GM21723 (cell line): ENCODE data around the gene TBCC.

Experiments
- ATAC-seq: cut with Tn5 transposase; IDR thresholded peaks from one replicate; pipeline ENCODE4 v1.9.1; 2021; ENCODE audit warnings: mild to moderate bottlenecking, moderate library complexity; ENCODE audit not compliant: unreplicated experiment

TBCC gene

GRCh38 chr6:42771741-42772100 is 25.8 kb upstream of the TBCC start:
- ATAC-seq, result no peak

DNA sequence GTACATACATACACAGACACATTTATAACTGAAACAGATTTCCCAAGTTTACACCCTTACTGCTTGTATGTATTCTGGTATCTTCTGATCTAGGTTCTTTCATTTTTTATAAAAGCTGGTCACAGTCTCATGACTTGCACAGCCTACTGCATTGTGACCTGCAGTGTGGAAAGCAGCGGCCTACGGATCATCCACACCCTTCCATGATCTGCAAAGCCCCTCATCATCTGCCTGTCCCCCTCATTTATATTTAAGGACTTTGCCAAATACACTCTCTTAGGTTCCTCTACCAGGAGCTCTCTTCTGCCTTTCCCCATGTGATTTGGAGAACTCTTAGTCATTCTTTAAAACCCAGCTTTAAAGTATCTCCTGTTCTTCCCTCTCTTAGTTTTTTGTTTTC is 23.9 kb upstream of the TBCC start:
- ATAC-seq, result no peak

DNA sequence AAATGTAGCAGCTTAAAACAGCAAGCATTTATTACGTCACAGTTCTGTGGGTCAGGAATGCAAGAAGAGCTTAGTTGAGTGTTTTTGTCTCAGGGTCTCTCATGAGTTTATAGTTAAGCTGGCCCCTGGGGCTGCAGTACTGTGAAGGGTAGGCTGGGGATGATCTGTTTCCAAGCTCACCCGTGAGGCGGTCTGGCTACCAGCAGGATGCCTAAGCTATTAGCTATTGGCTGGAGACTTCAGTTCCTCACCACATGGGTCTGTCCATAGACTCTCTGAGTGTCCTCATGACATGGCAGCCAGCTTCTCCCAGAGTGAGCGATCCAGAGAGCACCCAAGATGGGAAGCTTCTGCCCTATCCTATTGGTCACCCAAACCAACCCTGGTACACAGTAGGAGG is 23.1 kb upstream of the TBCC start:
- ATAC-seq, result no peak

- no peak for ATAC-seq
Observed at GRCh38 chr6:42766163-42766670, 20.3 kb upstream of the TBCC start.

GRCh38 chr6:42764911-42765648 is 19.2 kb upstream of the TBCC start:
- no peak for ATAC-seq

- no peak for ATAC-seq
Observed at GRCh38 chr6:42762950-42763349, 17.0 kb upstream of the TBCC start.

GRCh38 chr6:42762426-42762859 is 16.5 kb upstream of the TBCC start:
- ATAC-seq, result no peak

DNA sequence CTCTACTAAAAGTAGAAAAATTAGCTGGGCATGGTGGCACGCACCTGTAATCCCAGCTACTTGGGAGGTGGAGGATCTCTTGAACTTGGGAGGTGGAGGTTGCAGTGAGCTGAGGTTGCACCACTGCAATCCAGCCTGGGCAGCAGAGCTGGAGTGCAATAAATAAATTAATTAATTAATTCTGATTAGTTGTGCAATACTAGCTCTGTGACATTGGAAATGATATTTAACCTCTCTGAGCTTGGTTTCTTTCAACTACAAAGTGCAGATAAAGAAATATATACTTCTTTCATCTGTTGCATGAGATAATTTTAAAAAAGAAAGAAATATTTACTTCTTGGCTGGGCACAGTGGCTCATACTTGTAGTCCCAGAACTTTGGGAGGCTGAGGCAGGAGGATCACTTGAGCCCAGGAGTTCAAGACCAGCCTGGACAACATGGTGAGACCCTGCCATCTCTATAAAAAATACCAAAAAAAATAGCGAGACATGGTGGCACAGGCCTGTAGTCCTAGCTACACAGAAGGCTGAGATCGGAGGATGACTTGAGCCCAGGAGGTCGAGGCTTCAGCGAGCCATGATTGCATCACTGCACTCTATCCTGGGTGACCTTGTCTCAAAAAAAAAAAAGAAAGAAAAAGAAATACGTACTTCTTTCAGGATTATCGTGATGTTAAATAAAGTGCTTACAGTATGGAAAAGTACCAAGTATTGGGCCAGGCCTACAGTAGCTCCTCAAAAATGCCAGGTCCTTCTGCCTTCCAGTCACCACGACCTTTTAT is 15.6 kb upstream of the TBCC start:
- ATAC-seq, result no peak

DNA sequence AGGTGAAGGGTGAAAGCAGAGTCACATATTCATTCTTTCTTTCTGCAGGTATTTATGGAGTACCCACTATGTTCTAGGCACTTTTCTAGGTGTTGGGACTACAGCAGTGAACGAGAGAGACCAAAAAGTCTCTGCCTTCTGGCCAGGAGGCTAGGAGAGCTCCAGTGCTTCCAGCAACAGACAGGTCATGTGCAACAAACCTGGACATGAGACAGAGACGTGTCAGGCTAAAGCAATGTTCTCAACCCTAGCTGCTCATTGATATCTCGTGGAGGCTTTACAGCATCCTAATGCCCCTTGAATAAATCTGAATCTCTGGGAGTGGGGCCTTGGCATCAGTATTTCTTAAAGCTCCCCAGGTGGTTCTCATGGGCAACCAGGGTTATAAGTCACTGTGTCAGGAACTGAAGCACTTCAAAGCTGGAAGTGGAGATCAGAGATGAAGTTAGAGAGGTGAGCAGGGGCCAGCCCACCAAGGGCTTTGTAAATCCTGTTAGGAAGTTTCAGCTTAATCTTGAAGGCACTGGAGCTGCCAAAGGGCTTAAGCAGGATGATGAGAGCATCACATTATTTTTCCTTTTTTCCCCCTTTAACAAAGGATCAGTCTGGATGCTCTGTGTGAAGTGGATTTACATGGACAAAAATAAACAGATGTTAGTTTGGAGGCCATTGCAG is 13.0 kb upstream of the TBCC start:
- ATAC-seq, result no peak

GRCh38 chr6:42756722-42757121 is 10.8 kb upstream of the TBCC start:
- ATAC-seq, result no peak

DNA sequence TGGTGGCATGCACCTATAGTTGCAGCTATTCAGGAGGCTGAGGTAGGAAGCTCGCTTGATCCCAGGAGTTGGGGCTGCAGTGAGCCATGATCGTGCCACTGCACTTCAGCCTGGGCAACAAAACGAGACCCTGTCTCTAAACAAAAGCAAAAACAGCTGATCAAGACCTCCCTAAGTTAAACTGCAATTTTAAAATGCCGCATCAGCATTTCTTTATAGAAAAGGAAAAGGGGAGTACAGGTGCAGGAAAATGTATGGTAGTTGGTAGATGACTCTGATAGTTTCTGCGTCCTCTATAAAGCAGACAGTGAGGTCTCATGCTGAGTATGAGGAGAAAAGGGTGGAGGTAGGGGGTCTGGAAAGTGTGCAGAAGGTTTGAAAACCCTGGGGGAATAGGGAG is 8.9 kb upstream of the TBCC start:
- ATAC-seq, result no peak

GRCh38 chr6:42751055-42751454 is 5.2 kb upstream of the TBCC start:
- no peak for ATAC-seq

DNA sequence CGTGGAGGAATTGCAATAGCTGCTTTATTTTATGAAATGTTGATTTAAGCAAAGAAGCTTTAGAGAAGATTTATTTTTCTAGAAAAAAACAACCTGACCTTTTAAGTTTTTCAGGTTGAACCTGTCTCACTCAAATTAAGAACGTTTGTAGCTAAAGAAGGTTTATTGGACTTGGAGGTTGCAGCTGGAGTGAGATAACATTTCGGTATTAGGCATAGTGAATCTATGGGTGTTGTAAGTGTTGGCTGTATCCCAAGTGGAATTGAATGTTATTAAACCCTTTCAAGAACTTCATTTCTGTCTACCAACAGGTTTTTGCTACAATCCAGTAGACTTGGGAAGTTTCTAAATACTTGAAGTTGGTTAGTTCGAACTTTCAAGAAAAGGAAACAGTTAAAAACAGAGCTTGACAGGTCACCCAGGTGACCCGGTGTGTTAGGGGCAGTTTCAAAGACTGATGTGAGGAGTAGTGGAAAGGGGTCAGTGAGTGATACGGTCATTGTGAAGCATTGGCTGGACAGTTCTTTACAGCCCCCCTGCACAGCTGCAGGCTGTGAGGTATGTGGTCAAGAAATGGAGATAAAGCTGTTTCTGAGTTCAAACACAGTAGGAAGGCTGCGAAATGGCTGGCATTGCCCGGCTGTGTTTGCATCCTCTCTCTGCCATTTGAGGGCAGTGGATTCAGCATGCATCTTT is 2.4 kb upstream of the TBCC start:
- ATAC-seq, result no peak

DNA sequence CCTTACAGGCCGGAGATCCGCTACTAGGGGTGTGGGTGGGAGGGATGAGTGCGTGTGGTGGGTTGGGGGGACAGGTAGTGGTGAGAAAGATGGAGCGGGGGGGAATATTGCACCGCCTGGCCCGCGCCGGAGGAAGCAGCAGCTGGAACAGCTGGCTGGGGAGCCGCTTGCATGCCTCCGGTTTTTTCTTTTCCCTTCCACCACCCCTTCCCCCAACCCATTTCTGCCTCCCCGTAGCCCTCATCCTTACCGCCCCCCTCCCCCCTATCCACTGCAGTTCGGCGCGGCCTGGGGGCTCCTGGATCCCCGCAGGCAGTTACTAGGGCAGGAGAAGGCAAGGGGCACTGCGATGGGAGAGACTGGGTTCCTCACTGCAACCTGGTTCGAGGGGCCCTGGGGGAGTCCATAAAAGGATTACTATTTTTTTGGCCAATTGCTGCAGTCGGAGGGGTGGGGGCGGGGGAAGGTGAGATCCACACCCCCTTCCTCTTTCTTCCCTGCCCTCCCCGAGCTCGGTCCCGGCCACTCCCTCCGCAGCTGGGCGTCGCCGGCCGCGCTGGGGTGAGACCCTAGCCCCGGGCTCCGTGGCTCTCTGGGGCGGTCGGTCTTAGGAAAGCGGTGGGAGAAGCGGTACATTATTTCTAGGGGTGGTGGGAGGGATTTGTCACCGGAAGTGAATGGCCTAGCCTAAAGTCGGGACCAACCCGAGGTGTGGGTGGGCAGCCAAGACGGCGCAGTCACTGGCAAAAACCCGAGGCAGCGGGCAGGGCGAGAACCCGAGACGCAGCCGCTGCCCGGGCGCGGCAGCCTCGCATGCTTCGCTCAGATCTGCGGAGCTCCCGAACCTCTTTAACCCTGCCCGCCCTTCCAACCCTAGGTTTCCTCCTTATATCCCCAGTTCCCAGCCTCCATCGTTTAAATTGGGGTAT is 824 bp upstream of the TBCC start:
- ATAC-seq, result peak; percentile 50

GRCh38 chr6:42745083-42745639 is 742 bp downstream of the TBCC start:
- ATAC-seq, result no peak

DNA sequence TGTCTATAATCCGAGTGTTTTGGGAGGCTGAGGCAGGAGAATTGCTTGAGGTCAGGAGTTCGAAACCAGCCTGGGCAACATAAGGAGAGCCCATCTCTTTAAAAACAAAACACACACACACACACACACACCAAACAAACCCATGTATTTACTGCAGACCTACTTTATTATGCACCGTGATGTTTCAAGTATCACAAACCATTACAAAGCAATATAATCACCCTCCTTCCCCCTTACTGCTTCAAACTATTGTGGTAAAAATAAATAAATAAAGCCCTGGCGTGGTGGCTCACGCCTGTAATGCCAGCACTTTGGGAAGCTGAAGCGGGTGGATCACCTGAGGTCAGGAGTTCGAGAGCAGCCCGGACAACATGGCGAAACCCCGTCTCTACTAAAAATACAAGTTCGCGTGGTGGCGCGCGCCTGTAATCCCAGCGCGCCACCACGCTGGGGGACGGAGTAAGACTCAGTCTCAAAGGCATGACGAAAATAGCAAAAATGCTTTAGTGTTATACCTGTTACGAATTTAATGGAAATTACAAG is 1.5 kb downstream of the TBCC start:
- no peak for ATAC-seq

DNA sequence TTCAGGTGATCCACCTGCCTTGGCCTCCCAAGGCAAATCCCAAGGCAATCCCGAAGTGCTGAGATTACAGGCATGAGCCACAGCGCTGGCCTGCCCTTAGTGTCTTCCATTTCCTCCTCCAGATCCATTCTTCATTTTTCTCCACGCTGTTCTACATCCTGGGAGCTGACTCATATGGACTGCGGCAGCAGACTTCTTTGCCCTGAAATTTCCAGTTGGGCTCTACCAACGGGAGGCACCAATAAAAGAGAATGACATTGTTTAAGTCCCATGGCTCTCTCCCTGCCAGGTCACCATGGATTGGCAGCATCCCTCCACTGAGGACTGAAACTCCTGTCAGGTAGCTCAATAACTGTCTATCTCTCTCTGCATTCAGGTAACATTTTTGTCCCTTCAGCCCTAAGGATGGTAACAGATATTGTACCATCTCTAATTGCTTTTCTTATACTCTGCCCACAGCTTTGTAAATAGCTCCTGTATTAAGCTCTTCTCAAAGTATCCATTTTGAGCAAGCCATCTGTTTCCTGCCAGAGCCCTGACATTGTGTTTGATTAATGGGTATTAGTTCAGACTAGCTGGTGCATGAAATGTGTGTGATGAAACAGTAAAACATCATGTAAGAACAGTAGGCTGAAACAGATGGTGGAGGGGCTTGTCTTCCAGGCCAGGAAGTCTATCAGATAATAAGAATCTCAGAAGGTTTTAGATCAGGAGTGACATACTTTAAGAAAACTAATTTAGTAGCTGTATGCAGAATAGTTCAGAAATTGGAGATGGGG is 3.6 kb downstream of the TBCC start:
- ATAC-seq, result no peak

- no peak for ATAC-seq
Observed at GRCh38 chr6:42740725-42741124, 5.2 kb downstream of the TBCC start.

DNA sequence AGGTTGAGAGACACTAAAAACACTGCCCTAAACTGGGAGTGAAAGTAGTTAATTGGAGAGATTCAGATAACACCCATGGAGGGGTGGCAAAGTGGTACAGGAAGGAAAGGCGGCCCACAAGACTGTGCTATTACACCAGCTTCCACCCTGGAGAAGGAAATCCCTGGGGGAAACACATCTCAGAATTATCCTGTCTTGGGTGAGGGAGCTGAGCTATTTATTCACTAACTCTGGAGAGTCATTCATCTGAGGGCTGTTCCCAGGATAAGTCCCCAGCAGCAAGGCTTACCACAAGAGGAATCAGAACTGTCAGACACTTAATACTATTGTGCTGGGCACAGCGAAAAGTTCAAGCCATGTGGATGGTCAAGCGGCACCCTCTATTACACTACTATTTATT is 9.9 kb downstream of the TBCC start:
- ATAC-seq, result no peak
